Measurements from ENCODE around the gene ZNF473.

Gene ZNF473

DNA sequence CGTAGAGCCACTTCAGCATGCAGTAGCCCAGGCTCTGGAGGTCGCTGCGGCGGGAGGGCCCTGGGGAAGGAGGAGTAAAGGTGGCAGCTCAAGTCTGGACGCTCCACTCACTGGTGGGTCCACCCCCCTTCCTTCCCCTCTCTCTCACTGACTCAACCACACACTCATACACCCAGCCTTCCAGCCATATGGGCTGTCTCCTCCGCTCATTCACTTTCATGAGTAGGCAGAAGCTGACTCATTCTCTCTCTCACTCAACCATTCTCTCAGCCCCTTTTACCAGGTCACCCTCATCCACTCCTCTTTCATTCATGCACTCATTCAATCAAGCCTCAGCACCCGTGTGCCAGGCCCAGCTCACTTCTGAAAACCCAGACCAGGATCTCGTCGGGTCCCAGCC, 37.4 kb upstream of the ZNF473 start:
- CTCF ChIA-PET: no interaction called here
- POLR2A ChIA-PET: no interaction called here
- TF ChIP-seq, protein P1, sequence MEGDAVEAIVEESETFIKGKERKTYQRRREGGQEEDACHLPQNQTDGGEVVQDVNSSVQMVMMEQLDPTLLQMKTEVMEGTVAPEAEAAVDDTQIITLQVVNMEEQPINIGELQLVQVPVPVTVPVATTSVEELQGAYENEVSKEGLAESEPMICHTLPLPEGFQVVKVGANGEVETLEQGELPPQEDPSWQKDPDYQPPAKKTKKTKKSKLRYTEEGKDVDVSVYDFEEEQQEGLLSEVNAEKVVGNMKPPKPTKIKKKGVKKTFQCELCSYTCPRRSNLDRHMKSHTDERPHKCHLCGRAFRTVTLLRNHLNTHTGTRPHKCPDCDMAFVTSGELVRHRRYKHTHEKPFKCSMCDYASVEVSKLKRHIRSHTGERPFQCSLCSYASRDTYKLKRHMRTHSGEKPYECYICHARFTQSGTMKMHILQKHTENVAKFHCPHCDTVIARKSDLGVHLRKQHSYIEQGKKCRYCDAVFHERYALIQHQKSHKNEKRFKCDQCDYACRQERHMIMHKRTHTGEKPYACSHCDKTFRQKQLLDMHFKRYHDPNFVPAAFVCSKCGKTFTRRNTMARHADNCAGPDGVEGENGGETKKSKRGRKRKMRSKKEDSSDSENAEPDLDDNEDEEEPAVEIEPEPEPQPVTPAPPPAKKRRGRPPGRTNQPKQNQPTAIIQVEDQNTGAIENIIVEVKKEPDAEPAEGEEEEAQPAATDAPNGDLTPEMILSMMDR (IDR thresholded peaks at IDR 0.05; ENCODE audit: control extremely low read depth, extremely low read depth, low read depth, missing control alignments): no peak
- no peak for DNase-seq (ENCODE audit: extremely low spot score)

DNA sequence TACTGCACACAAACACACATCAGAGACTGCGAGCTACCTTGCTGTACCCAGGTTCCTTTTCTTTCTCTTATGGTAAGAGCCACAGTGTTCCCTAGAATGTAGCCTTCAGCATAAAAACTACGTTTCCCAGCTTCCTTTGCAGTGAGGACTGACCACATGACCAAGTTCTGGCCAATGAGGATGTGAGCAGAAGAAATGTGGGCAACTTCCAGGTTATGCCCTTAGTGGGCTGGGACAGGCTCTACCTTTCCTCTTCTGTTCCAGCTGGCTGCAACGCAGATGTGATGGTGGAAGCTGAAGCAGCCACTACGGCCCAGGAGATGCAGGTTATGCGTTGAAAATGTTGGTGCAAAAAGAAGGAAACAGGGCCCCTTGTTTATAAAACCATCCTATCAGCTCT, 28.1 kb upstream of the ZNF473 start:
- DNase-seq (ENCODE audit: extremely low spot score): peak; percentile 64
- POLR2A ChIA-PET: no interaction called here
- TF ChIP-seq, protein P1 (IDR thresholded peaks at IDR 0.05; ENCODE audit: control extremely low read depth, extremely low read depth, low read depth, missing control alignments): no peak
- CTCF ChIA-PET: interaction anchor here (1.2 to 1.6 kb wide), 4 partner anchors 12 to 14 kb away, joined by 3 to 7 read pairs (median 5); no protein-coding TSS in a partner anchor

DNA sequence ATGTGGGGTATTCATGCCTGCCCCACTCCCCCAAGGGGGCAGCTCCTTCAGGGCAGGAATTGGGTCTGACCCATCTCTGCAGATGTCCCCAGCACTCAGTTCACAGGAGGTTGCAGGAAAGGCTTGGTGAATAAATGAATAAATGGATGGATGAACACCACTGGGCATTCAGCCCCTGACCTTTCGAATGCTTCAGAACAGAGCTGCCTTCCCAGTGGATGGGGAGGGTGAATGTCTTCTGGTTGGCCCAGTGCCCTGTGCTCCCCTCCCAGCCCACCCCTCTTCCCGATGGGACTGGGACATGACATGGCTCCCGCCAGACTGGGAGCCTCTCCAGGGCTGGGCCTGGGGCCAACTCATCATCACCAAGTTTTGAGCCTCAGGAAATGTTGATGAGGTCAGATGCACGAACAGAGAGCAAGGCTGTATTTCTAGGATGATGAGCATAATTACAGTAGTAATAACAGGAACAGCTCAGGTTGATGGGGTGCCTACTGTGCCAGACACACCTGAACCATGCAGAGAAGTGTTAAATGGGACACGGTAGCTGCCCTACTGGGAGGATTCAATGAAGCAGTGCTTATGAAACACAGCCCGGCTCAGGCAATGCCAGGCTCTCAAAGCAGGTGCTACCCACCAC, 26.3 kb upstream of the ZNF473 start:
- POLR2A ChIA-PET: no interaction called here
- TF ChIP-seq, protein P1 (IDR thresholded peaks at IDR 0.05; ENCODE audit: control extremely low read depth, extremely low read depth, low read depth, missing control alignments): no peak
- DNase-seq (ENCODE audit: extremely low spot score): no peak
- CTCF ChIA-PET: interaction anchor here (1.0 kb wide), 1 partner anchor 22 kb away, joined by 3 read pairs; no protein-coding TSS in a partner anchor

DNA sequence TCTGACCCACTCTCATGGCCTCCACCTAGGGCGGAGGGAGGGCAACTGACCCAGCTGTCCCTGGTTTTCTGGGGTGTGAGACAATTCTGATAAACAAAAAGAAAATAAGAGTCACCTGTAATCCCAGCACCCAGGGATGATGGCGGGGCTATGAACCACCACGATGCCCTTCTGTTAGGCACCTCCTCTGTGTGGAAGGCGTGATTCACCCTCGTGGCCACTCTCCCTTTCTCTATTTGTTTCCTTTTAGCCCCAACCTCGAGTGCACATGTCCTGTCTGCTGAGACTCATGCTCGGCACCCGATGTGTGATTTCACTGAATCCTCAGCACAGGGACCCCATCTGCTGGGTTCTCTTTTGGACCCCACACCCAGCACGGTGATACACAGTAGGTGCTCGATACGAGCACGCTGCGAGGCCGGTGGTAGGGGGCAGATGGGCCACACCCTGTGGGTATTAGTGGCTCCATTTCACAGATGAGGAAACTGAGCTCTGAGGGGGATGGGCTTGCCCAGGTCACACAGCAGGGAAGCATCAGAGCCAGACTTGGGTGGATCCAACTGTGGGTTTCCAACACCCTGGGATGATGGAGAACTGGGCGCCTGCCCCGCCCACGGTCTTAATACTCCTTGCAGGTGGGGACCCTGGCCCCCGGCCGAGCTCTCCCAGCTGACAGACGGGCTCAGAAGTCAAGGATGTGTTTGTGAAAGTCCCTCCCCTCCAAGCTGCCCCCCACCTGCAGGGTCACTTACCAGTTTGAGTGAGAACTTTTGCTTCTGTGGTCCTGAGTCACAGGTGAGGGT, 25.6 kb upstream of the ZNF473 start:
- CTCF ChIA-PET: no interaction called here
- TF ChIP-seq, protein P1 (IDR thresholded peaks at IDR 0.05; ENCODE audit: control extremely low read depth, extremely low read depth, low read depth, missing control alignments): no peak
- POLR2A ChIA-PET: no interaction called here
- no peak for DNase-seq (ENCODE audit: extremely low spot score)

DNA sequence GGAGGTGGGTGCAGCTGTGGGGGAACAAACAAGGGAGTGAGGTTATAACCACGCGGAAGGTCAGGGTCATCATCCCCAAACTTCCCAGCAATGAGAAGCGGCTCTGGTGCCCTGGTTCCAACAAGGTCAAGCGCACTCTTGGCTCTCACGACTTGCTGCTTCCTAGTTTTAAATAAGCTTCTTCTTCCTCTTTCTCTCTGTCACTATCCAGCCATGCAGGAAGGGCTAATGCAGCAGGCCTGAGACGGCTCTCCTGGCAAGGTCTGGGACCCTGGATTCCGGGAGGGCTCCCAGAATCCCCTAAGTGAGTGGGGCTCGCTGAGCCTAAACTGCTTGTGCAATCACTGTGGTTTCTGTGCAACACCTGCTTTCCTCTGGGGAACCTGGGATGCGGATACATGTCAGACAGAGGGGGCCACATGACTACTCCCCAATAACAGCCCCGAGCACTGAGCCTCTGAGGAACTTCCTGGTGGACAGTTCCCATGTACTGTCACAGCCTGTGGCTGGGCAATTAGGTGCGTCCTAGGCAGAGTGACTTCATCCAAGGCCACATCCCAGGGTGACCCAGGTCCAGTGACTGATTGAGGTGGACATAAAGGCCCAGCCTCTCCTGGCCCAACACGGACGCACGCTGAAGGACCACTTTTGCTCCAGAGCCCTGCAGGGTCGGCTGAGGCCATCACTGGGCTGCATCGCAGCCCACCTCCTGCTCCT, 24.8 kb upstream of the ZNF473 start:
- TF ChIP-seq, protein P1 (IDR thresholded peaks at IDR 0.05; ENCODE audit: control extremely low read depth, extremely low read depth, low read depth, missing control alignments): no peak
- no peak for DNase-seq (ENCODE audit: extremely low spot score)
- ChIA-PET CTCF (no interaction called here), POLR2A (no interaction called here)

DNA sequence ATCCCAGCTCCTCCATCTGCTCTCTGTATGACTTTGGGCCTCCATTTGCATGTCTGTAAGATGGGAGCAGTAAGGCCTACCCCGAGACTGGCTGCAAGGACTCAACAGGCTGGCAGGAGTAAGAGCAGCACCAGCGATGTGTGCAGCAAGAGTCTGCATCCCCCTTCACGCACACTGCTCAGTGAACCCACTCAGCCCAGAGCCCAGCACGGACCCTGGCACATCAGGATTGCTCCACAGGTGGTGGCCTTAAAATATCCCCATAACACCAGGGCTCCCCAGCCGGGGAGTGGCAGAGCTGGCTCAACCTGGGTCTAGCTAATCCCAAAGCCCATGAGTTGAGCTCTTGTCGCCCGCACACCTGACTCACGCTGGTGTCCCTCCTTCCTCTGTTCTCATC, 24.0 kb upstream of the ZNF473 start:
- ChIA-PET POLR2A (interaction anchor here (0.6 kb wide), 1 partner anchor 1811 kb away, joined by 5 read pairs; no protein-coding TSS in a partner anchor), CTCF (interaction anchor here (1.1 to 1.2 kb wide), 2 partner anchors 12 to 47 kb away, joined by 3 to 4 read pairs; no protein-coding TSS in a partner anchor)
- DNase-seq (ENCODE audit: extremely low spot score): no peak
- TF ChIP-seq, protein P1 (IDR thresholded peaks at IDR 0.05; ENCODE audit: control extremely low read depth, extremely low read depth, low read depth, missing control alignments): no peak

Data from GM10248 (cell line).